ENCODE measurements around the gene SKI.

DNA sequence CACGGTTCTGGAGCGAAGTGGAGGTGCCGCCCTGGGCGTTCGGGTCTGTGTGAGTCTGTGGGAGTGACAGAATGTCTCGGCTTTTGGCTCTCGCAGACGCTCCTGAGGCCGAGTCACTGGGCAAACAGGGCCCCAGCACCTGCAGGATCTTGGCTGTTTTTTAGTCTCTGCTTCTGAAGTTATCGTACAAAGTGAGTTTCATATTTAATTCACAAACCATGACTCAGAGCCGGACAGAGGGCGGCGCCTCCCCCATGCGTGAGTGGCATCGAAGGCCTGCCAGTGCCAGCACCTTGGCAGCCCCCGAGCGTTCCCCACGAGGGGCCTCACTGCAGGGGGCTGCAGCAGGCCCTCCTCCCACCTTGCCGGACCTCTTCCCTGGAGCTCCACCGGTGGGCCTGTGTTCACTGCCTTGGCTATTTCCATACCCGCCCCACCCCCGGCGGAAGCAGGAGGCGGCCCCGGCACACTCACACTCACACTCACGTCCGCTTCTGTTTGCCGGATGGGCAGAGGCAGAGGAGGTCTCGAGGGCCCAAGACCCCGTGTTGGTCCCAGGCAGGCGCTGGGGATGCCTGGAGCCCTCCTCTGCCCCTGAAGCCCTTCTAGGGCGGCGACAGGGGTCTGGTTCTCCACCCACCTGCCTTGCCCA lies 106.9 kb downstream of the SKI start:
- TF ChIP-seq, protein P1, sequence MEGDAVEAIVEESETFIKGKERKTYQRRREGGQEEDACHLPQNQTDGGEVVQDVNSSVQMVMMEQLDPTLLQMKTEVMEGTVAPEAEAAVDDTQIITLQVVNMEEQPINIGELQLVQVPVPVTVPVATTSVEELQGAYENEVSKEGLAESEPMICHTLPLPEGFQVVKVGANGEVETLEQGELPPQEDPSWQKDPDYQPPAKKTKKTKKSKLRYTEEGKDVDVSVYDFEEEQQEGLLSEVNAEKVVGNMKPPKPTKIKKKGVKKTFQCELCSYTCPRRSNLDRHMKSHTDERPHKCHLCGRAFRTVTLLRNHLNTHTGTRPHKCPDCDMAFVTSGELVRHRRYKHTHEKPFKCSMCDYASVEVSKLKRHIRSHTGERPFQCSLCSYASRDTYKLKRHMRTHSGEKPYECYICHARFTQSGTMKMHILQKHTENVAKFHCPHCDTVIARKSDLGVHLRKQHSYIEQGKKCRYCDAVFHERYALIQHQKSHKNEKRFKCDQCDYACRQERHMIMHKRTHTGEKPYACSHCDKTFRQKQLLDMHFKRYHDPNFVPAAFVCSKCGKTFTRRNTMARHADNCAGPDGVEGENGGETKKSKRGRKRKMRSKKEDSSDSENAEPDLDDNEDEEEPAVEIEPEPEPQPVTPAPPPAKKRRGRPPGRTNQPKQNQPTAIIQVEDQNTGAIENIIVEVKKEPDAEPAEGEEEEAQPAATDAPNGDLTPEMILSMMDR (conservative IDR thresholded peaks at IDR 0.05; ENCODE audit: low read depth, low read length), result no peak
- no peak for TF ChIP-seq EZH2 (IDR thresholded peaks at IDR 0.05; ENCODE audit: low read length, unreplicated experiment)
- TF ChIP-seq EZH2phosphoT487 (IDR thresholded peaks at IDR 0.05; ENCODE audit: borderline replicate concordance, low read length), result no peak
